ENCODE measurements around the gene KCTD2. TPM values are rescaled to one million over a fixed set of nuclear protein-coding genes. Genes with fewer than 3 reads are reported as not detected.

KCTD2 gene
- total and polyA plus RNA-seq, 2 experiments from 2014 or later, result 20.7 to 24.4 TPM

DNA sequence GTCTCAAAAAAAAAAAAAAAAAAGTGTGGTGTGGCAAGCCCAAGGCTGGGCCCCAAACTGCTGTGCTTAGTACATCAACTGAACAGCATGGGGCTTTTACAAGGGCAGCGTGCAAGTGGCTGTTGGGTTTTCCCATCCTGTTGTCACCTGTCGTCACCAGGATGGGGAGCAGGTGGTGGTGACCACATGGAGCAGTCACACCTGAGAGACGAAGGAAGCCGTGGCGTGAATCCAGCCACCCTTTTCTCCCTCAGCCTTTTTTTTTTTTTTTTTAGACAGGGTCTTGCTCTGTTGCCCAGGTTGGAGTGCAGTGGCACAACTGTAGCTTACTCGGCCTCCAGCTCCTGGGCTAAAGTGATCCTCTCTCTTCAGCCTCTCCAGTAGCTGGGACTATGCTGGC, 38.7 kb upstream of the KCTD2 start:
- TF ChIP-seq, protein P1, sequence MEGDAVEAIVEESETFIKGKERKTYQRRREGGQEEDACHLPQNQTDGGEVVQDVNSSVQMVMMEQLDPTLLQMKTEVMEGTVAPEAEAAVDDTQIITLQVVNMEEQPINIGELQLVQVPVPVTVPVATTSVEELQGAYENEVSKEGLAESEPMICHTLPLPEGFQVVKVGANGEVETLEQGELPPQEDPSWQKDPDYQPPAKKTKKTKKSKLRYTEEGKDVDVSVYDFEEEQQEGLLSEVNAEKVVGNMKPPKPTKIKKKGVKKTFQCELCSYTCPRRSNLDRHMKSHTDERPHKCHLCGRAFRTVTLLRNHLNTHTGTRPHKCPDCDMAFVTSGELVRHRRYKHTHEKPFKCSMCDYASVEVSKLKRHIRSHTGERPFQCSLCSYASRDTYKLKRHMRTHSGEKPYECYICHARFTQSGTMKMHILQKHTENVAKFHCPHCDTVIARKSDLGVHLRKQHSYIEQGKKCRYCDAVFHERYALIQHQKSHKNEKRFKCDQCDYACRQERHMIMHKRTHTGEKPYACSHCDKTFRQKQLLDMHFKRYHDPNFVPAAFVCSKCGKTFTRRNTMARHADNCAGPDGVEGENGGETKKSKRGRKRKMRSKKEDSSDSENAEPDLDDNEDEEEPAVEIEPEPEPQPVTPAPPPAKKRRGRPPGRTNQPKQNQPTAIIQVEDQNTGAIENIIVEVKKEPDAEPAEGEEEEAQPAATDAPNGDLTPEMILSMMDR (IDR thresholded peaks at IDR 0.05; ENCODE audit: low read depth, low read length), result no peak
- no peak overlapping the region for H3K4me3 ChIP-seq
- no peak for DNase-seq (ENCODE audit: low read depth in 1 of 2, low spot score in 1 of 2)
- no peaks in the 10 kb centered on the region for H3K9me3 ChIP-seq (ENCODE audit: low read depth)
- H3K36me3 ChIP-seq, result no peaks in the 10 kb centered on the region
- H3K4me1 ChIP-seq (ENCODE audit: low read depth), result peaks cover 4% of the 10 kb centered on the region
- H3K27ac ChIP-seq, result no peak overlapping the region
- no peaks in the 10 kb centered on the region for H3K27me3 ChIP-seq

GRCh38 chr17:75009139-75009724, 37.8 kb upstream of the KCTD2 start:
- Histone ChIP-seq H3K27ac (no peak overlapping the region), H3K36me3 (no peaks in the 10 kb centered on the region), H3K4me1 (ENCODE audit: low read depth) (peaks cover 4% of the 10 kb centered on the region), H3K4me3 (no peak overlapping the region), H3K9me3 (ENCODE audit: low read depth) (no peaks in the 10 kb centered on the region), H3K27me3 (no peaks in the 10 kb centered on the region)
- DNase-seq (ENCODE audit: low read depth in 1 of 2, low spot score in 1 of 2), result no peak
- TF ChIP-seq, protein P1 (IDR thresholded peaks at IDR 0.05; ENCODE audit: low read depth, low read length), result no peak

GRCh38 chr17:75010683-75011400, 36.2 kb upstream of the KCTD2 start:
- Histone ChIP-seq H3K27ac (no peak overlapping the region), H3K4me1 (ENCODE audit: low read depth) (peaks cover 4% of the 10 kb centered on the region), H3K36me3 (no peaks in the 10 kb centered on the region), H3K9me3 (ENCODE audit: low read depth) (no peaks in the 10 kb centered on the region), H3K27me3 (no peaks in the 10 kb centered on the region), H3K4me3 (no peak overlapping the region)
- peak in 1 of 2 donors; percentile 38 for DNase-seq (ENCODE audit: low read depth in 1 of 2, low spot score in 1 of 2)
- TF ChIP-seq, protein P1 (IDR thresholded peaks at IDR 0.05; ENCODE audit: low read depth, low read length), result no peak

GRCh38 chr17:75011401-75012095, 35.5 kb upstream of the KCTD2 start:
- H3K36me3 ChIP-seq, result no peaks in the 10 kb centered on the region
- TF ChIP-seq, protein P1 (IDR thresholded peaks at IDR 0.05; ENCODE audit: low read depth, low read length), result no peak
- H3K9me3 ChIP-seq (ENCODE audit: low read depth), result no peaks in the 10 kb centered on the region
- peak in 1 of 2 donors; percentile 88 for DNase-seq (ENCODE audit: low read depth in 1 of 2, low spot score in 1 of 2)
- H3K4me3 ChIP-seq, result peak overlapping the region; percentile 55
- peak overlapping the region; percentile 91 for H3K27ac ChIP-seq
- peaks cover 4% of the 10 kb centered on the region for H3K4me1 ChIP-seq (ENCODE audit: low read depth)
- no peaks in the 10 kb centered on the region for H3K27me3 ChIP-seq

GRCh38 chr17:75012096-75012345, 35.0 kb upstream of the KCTD2 start:
- H3K4me3 ChIP-seq, result peak overlapping the region; percentile 55
- H3K9me3 ChIP-seq (ENCODE audit: low read depth), result no peaks in the 10 kb centered on the region
- no peak for DNase-seq (ENCODE audit: low read depth in 1 of 2, low spot score in 1 of 2)
- H3K27me3 ChIP-seq, result no peaks in the 10 kb centered on the region
- H3K27ac ChIP-seq, result peak overlapping the region; percentile 91
- H3K36me3 ChIP-seq, result no peaks in the 10 kb centered on the region
- TF ChIP-seq, protein P1 (IDR thresholded peaks at IDR 0.05; ENCODE audit: low read depth, low read length), result no peak
- H3K4me1 ChIP-seq (ENCODE audit: low read depth), result peaks cover 4% of the 10 kb centered on the region
